Medulla oblongata (tissue), 1 donor: ENCODE measurements around the gene IFRD1.
"Not testable (repeated sequence)": the region's sequence is repeated elsewhere in the genome, so short reads cannot be mapped to it uniquely, and the experiment has no call there.

Source experiments
- DNase-seq: peaks from one replicate; pipeline ENCODE4 v3.0.0-alpha.2; 2015; ENCODE audit errors: extremely low spot score

The IFRD1 gene

GRCh38 chr7:112516418-112516817 lies 66.2 kb downstream of the IFRD1 start:
- DNase-seq: not testable (repeated sequence)

- no peak for DNase-seq
These were observed 67.2 kb downstream of the IFRD1 start for GRCh38 chr7:112517487-112517886.

GRCh38 chr7:112520787-112521186 lies 70.5 kb downstream of the IFRD1 start:
- DNase-seq: no peak

- DNase-seq: no peak
These were observed 71.7 kb downstream of the IFRD1 start for GRCh38 chr7:112521942-112522341.

- DNase-seq: no peak
These were observed 73.6 kb downstream of the IFRD1 start for GRCh38 chr7:112523871-112524270.
